GM12801 (cell line): Measurements from ENCODE around the gene REEP2.

Experiments used
- CTCF ChIP-seq: IDR thresholded peaks from one replicate; pipeline ENCODE4 v1.5.1; 2011; ENCODE audit warnings: control low read depth; ENCODE audit not compliant: insufficient read length; ENCODE audit errors: extremely low read depth

REEP2 gene

GRCh38 chr5:138491284-138491648 is 52.4 kb downstream of the REEP2 start:
- TF ChIP-seq CTCF, result no peak

DNA sequence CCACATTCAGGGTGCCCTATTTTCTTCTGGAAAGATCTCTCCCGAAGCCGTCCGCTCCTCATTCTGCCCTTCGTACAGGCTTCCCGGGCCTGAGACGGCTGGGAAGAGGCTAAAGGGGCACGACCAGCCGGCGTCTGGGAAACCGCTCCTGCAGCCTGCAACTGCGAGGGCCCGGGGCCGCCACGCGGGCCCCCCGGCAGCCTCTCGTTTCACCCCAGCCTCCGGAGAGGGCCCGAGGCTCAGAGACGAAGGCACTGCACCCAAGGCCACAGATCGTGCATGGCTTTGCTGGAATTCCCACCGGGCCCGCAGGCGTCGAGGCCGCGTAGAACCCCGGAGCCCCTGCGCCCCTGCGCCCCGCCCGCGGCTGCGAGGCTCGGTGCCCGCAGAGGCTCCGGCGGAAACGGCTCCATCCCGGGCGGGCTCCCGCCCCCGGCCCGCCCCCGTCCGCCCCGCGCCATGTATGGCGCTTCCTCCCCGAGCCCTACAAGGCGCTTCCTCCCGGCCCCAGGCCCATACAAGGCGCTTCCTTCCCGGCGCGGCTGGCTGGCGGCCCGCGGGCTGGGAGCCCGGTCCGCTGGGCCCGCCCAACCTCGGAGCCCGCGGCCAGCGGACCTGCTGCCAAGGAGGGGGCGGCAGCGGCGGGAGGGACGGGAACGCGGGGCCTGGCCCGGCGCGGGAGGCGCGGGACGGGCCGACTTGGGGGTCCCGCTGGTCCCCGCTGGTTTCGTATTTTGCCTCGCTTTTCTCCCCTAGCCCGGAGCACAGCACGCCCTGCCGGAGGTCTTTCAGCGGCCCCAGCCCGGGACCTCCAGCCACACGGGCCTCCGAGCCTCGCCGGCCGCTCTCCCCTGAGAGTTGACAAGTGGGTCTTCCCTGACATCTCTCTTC is 53.1 kb downstream of the REEP2 start:
- no peak for TF ChIP-seq CTCF

- TF ChIP-seq CTCF, result no peak
Measured at GRCh38 chr5:138492560-138493045, 53.7 kb downstream of the REEP2 start.

- no peak for TF ChIP-seq CTCF
Measured at GRCh38 chr5:138495351-138495750, 56.5 kb downstream of the REEP2 start.
